NCI-H2196 (cell line): ENCODE data around the gene PPP3R2.
A peak's percentile ranks its signal among the peaks of the same experiment; 100 is the strongest.
"Not testable (repeated sequence)": the region's sequence is repeated elsewhere in the genome, so short reads cannot be mapped to it uniquely, and the experiment has no call there.

Source experiments
- DNase-seq: peaks from one replicate; lab custom pipeline; 2025; ENCODE audit not compliant: unreplicated experiment; lab: John Stamatoyannopoulos, UW

Gene PPP3R2

DNA sequence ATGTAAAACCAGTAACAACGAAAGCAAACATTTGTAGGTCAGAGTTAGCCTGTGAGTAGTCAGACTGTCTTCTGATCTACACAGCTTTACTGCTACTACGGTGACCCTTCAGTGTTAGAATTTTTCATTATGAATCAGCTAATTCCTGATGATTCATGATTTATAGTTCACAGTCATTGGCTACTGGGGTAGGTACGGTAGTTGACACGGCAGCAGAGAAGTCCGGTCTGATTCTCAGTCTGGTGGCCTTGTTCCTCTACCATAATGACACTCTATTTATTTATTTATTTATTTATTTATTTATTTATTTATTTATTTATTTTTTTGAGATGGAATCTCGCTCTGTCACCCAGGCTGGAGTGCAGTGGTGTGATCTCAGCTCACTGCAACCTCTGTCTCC is 4.7 kb downstream of the PPP3R2 start:
- DNase-seq, result not testable (repeated sequence)

DNA sequence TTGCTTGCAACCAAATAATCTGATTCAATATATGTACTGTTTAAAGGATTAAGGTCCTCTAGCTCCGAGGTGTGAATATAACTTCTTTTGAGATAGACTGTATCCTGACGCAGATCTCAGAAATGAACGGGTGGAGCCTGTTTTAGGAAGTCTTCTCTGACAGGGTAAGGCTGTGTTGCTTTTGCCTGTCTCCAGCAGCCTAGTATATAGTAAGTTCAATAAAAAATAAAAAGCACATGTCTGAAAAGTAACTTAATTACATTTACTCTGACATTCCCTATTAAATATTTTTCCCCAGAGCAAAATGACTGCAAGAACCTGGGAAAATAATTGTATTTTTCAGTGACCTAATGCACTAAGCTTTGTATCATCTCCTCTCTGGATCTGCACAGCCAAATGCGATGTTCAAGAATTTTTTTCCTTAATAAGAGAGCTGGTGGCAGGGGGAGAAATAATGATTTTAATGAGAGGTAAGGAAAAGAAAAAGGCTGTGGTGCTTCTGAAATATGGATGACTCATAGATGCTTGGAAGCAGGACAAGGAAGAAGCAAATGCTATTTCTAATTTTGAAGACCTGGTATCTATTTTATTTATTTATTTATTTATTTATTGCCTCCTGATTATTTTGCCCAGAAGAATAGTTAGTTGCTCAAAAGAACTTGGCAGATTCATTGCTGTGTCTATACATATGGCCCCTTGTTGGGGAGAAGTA is 7.3 kb downstream of the PPP3R2 start:
- no peak for DNase-seq

DNA sequence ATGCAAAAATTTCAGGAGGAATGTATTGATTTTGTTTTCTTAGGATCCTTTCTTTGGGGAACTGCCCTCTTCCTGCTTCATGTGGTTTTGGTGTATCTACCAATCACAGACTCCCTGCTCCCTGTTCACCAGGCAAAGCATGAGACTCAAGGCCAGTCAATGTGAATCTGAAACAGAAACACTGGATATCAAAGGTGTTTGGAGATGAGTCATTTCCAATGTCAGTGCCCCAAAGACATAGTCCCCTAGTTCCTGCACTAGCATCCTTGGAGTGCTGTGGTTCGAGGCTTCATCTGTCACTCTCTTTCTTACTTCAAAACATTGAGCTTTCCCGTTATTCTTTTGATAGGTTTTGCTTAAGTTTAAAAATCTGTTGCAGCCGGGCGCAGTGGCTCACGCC is 8.1 kb downstream of the PPP3R2 start:
- no peak for DNase-seq

DNA sequence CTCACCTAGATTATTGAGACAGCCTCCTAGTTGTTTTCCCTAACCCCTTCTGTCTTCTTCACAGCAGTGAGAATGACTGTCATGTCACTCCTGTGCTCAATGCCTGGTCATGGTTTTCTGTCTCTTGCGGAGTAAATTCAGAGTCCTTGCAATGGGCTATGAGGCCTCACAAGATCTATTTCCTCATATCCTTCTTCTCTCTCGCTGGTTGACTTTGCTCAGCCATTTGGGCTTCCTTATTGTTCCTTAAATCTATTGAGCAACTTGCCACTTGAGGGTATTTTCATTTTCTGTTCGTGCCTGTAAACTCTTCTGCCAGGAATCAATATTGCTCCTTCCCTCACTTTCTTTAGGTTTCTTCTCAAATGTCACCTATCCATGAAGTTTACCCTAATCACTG is 9.0 kb downstream of the PPP3R2 start:
- no peak for DNase-seq

DNA sequence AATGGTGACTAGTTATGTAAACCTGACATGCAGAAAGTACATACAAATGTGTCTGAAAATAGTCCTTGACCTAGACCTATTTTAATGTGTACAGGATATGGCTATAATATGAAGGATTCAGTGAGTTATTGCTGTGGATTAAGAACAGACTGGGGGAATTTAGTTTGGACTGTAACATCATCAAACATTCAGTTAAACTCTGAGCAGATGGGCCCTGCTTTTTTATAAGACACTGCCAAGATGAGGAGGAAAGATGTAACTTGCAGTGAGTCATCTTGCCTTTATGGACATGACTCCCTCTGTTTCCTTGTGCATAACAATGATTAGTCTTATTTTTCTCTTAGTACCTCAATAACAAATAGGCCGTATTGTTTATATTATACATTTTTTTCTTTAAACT is 12.2 kb downstream of the PPP3R2 start:
- no peak for DNase-seq

DNA sequence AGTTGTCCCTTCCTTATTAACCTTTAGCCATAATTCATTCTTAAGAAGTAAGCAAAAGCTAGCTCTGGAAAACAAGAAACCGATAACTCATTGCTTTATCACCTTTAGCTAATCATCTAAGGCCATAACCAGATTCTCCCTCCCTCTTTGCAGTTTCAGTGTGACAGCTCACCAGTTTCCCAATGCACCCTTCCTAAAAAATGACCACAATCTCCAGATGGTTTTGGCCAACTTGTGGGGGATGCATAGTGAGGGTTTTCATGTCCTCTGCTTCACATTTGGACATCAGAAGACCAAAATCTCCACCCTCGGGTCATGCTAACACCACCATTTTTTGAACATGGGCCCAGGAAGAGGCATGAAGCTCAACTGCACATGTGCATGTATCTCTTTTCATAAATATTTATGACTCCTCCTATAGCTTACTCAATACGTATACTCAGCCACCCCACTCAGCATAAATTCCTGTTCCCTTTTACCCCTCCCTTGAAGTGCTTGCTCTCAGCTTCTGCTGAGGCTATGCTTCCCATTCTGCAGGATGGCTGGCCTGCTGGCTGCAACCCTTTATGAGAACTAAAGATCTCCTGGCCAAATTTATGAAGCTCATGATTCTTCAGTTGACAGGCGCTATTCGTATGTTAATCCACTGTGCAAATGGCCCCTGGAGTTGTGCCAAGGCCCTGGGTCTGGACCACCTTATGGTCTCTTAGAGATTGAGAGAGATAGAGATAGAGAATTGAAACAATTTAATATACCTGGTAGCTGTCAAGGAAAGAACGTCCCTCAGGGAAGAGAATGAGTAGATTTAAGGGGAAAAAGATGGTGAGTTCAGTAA is 14.8 kb downstream of the PPP3R2 start:
- DNase-seq, result no peak

DNA sequence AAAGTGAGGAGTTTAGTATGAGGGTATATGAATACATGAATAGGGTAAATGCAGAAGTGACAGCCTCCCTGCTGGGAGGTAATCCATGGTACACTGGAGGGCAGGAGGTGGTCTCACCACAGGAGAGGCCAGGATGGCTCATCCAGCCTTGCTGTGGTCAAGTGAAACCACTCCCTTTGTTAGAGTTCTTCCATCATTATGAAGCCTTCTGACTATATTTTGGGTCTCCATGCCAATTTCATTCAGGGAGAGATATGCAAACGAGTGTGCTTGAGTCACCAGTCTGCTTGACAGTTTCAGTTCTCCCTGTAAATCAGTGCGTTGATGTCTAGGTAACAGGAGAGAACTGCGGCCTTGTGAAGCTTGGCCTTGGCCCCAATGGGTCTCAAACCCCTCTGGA is 16.4 kb downstream of the PPP3R2 start:
- no peak for DNase-seq

DNA sequence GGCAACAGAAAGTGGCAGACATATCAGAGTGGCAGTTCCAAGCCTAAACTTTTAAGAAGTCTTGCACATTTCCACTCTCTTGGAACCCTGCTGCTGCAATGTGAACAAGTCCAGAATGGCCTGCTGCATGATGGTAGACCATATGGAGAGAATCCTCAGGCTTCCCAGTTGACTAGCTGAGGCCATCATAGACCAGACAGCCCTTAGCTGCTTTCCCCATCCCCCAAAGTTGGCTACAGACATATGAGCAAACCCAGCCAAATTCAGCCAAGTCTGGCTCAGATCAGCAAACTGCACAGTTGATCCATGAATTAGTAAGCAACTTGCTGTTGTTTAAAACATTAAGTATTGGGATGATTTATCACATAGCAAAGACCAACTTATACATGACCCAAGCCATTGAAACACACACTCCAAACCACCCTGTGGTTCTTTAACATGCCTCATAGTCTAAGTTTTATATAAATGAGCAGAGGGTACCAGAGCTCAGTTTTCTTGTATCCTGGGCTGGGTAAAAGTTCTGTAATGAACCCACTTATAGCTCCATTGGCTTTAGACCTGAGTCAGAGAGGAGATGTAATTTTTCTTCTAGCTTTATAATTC is 19.9 kb downstream of the PPP3R2 start:
- no peak for DNase-seq

DNA sequence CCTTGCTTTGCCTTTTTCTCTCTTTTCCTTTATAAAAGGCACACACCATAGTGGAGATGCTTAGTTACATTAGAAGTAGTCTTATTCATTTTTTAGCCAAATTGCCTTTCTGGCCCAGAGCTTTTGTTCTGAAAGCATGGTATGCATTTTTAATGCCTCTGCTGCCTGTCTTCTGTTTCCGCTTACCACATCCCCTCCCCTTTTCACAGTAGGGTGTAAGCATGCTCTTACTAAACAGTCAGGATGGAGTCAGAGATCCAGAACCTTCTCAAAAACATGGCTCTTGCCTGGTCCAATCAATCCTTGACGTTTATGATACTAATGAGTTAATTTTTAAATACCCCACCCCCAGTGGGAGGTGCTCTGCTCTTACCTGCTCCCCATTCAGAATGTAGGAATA is 22.5 kb downstream of the PPP3R2 start:
- DNase-seq, result no peak

DNA sequence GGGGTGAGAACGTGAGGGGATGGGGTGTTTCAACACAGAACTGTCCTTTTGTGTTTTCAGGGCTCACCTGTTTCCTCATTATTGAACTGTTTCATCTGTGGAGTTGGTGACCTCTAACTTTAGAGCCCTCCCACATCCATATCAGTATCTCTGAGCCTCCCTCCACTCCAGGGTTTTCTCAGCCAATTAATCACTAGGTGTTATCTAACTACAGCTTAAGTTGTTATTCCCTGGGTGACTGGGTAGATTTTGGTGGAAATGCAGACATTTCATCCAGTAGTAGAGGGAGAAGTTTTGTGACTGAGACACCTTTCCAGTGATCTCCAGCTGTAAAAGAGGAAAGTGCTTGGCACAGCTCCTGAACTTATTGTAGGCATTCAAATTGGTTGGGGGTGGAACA is 23.7 kb downstream of the PPP3R2 start:
- DNase-seq, result no peak

DNA sequence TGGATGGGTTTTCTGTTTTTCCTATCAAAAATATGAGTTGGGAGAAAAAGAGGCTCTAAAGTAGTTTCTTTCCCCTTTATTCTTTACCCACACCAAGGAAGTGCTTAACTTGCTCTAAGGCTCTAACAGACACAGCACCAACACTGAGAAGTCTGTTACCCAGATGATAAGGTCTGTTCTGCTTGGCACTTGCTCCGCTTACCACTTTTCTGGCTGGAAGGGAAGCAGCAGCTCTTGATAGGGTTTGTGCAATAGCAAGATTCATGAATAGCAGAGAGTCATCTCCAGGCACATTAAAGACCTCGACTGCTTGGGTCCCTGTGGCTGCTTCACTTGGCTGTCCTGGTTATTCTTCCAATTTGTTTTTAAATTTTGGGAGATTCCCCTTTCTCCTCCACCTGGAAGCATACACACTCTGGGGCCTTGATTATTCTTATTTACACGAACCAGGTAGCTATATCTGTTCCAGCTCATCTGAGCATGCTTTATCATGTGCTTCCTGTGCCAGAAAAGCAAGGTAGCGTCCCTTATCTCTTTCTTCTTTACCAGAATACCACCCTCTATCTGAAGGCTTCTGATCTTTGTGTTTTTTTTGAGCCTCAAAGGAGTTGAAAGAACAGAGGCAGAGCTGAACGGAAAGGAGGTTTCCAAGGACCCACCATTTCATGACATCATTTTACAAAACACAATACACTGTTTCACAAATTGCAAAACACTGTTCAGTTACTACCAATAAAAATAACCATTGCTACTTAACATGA is 24.8 kb downstream of the PPP3R2 start:
- DNase-seq, result no peak

DNA sequence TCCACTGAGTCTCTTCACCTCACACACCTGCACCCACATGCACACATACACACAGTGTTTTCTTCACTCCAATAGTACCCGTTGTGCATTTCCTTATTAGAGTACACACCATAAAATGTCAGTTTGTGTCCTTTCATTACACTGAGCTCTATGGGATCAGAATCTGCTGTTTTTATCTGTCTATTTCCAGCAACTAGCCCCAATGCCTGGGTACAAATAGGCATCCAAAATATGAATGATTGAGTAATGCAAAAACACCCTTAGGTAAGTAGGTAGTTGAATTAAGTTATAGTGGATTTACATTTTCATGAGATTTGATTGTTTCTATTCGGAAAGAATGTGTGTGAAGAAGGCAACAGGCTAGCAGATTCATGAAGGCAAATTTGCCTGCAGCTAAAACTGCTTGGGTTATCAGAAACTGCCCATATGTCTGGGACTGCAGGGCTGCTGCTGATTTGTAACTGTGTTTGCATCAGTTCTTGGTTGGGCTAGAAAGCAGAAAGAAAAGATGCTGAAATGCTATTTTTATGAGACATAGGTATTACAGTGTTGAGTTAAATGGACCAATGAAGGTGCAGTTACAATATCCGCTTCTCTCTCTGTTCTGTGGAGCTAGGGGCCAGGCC is 26.9 kb downstream of the PPP3R2 start:
- no peak for DNase-seq

DNA sequence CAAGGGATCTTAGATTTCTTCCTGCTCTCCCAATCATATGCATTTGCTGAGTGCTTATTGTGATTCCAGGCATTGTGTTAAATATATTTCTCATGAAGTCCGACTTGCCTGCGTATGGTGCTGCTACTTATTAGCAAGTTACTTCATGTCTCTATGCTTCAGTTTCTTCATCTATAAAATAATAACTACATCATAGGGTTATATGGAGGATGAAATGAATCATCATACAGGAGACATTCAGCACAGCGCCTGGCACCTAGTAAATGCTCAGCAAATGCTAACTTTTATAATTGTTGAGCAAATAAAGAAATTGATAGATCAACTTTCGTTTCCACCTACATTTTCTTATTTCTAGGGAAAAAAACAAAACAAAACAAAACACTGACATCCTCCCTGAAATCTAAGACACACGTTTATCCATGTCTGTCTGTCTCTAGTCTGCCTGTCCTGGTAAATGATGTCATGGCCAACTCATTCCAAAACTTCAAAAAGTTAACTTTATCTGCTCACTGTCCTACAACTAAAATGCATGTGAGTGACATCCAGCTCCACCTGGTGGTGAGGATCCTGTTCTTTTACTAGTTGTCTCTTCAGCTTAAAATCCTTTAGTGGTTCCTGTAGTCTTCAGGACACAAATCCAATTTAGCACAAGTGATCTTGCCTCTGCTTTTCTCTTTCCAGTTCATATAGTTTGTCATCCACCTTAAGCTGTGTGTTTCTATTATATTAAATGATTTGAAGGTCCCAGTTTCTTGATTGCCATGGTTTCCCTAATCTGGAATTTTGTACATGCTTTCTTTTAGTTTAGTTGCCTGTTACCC is 27.7 kb downstream of the PPP3R2 start:
- peak; percentile 15 for DNase-seq

DNA sequence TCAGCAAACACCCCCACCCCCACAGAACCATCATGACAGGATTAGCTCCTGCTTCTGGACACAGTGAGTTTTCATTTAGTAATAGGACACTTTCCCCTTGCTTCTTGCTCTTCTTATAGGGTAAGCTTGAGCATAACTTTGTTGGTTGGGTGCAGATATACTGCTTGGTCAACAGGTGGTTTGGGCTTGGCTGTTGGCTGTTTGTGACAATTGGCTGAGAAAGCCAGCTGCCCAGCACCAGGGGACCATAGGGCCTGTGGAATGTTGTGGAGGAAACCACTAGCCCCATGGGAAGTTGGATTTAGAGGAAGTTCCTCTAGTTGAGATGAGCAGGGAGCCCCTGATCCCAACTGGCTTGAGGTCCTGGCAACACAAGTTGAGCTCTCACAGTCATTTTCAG is 30.5 kb downstream of the PPP3R2 start:
- DNase-seq, result no peak

DNA sequence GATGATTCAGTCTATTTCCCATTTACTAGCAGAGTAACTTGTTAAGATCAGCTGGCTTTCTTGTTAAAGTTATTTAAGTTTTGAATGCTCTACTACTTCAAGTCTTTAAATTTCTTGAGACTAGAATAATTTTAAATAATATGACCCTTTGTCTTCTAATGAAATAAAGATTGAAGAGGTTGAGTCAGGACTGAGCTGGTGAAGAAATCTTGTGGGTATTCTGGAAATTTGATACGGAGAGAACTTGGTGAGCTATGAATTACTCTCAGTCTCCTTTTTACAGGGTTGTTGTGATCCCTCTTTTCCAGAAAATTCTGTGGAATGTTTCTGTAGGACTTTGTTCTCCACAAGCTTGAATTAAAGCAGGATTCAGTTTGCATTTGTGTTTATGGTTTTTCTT is 31.8 kb downstream of the PPP3R2 start:
- no peak for DNase-seq

DNA sequence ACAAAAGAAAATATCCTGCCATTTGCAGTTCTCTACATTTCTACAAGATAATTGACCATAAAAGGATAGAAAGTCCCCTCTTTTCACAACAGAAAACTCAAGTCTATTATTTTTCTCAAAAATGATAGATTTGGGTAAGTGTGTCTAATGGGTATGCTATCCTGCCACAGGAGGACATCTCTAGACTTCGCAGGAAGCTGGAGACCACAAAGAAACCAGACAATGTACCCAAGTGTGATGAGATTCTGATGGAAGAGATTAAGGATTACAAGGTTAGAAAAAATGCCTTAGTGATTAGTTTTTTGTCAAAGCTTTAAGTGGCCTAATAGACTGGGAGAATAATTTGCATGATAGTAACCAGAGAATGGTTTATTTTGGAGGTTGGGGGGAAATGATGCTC is 33.0 kb downstream of the PPP3R2 start:
- no peak for DNase-seq

DNA sequence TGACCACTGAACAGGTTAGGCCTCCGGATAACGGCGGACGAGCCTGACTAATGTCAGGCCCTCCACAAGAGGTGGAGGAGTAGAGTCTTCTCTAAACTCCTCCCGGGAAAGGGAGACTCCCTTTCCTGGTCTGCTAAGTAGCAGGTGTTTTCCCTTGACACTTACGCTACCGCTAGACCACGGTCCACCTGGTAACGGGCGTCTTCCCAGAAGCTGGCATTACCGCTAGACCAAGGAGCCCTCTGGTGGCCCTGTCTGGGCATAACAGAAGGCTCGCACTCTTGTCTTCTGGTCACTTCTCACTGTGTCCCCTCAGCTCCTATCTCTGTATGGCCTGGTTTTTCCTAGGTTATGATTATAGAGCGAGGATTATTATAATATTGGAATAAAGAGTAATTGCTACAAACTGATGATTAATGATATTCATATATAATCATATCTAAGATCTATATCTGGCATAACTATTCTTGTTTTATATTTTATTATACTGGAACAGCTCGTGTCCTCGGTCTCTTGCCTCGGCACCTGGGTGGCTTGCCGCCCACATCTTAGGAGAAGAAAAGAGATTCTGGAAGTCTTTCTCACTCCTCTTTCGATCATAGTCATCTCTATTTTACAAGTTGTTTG is 45.2 kb downstream of the PPP3R2 start:
- not testable (repeated sequence) for DNase-seq

DNA sequence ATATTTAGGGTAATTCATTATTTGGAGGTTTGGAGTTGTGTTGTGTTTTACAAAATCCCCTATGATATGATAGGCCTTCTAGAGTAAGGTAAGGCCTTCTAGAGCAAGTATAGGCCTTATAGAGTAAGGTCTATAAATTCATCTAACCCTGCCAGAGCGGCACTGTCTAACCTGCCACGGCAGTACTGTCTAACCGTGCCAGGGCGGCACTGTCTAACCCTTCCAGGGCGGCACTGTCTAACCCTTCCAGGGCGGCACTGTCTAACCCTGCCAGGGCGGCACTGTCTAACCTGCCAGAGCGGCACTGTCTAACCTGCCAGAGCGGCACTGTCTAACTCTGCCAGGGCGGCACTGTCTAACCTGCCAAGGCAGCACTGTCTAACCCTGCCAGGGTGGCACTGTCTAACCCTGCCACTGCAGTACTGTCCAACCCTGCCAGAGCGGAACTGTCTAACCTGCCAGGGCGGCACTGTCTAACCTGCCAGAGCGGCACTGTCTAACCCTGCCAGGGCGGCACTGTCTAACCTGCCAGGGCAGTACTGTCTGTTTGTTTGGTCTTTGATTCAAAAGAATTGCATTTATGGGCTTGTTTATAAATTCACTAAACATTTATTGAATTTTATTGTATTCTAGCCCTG is 51.6 kb downstream of the PPP3R2 start:
- no peak for DNase-seq
